Transverse colon (tissue), 3 donors: ENCODE data around the gene MRPS11.

Experiments
- CTCF ChIP-seq, 5 experiments: fragments of 200-600 bp in 3 of 5; fragments of 450-650 bp in 2 of 5; sonication (generic) in 3 of 5; IDR thresholded peaks; 1 replicate in 2 of 5; 2 replicates in 3 of 5; pipeline ENCODE4 v1.5.1; 2016 to 2017; ENCODE audit warnings: antibody characterized with exemption in 5 of 5, inconsistent platforms in 3 of 5, mild to moderate bottlenecking in 2 of 5, moderate library complexity in 1 of 5
- POLR2A ChIP-seq: fragments of 450-650 bp; IDR thresholded peaks from one replicate; pipeline ENCODE4 v1.6.1; 2016; ENCODE audit warnings: antibody characterized with exemption, mild to moderate bottlenecking, moderate library complexity

- TF ChIP-seq CTCF (IDR thresholded peaks at IDR 0.05) = no peak
- no peak for TF ChIP-seq POLR2A
Measured at GRCh38 chr15:88428805-88429605, 38.5 kb upstream of the MRPS11 start.
